Skin epidermis (tissue), 12 donors: ENCODE results near the gene BRSK2.
"Not testable (repeated sequence)": the region's sequence is repeated elsewhere in the genome, so short reads cannot be mapped to it uniquely, and the experiment has no call there.

ENCODE experiments used
- H3K27ac ChIP-seq, 21 experiments: fragments of 200-600 bp; sonication (generic) in 11 of 21; one replicate each; pipeline ENCODE4 v1.5.0; 2020; ENCODE audit warnings: mild to moderate bottlenecking in 3 of 21, inconsistent platforms in 2 of 21, moderate library complexity in 2 of 21
- H3K4me3 ChIP-seq, 7 experiments: fragments of 200-600 bp; sonication (generic) in 2 of 7; one replicate each; pipeline ENCODE4 v1.5.0; 2020; ENCODE audit warnings: inconsistent platforms in 2 of 7, mild to moderate bottlenecking in 2 of 7, moderate library complexity in 1 of 7

Gene BRSK2

DNA sequence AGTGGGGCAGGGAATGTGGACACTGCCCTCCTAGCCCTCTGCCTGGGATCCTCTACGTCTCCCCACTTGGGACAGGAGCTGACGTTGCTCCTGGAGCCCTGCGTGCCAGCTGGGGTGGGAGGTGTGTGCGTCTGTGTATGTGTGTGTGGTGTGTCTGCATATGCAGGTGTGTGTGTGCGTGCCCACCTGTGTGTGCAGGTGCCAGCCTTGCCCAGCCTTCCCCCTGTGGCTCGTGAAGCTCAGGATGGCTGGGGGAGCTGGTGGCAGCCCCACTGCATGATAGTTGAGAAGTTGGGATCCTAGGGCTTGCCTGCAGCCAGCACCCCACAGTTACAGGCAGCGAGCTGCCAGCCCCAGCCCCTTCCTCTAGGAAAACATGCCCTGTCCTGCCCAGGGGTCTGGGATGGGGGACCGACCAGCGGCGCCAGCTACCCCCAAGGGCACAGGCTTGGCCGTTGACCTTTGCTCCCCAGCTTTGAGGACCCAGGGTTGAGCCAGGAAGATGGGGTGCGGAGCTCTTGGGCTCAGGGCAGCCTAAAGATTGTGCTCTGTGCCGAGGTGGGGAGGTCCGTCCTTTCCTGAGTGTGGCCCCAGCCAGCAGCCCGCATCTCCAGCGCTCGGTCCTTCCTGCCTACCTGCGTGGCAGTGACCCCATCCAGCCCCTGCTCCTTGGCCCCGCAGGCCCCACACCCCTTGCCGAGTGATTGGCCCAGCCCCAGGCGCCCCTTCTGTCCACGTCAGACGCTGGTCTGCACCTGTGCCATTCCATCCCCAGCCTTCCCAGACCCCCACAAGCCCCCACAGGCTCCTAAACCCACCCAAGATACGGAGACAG, 15.7 kb downstream of the BRSK2 start:
- Histone ChIP-seq H3K4me3 (no peak overlapping the region), H3K27ac (no peak overlapping the region)

DNA sequence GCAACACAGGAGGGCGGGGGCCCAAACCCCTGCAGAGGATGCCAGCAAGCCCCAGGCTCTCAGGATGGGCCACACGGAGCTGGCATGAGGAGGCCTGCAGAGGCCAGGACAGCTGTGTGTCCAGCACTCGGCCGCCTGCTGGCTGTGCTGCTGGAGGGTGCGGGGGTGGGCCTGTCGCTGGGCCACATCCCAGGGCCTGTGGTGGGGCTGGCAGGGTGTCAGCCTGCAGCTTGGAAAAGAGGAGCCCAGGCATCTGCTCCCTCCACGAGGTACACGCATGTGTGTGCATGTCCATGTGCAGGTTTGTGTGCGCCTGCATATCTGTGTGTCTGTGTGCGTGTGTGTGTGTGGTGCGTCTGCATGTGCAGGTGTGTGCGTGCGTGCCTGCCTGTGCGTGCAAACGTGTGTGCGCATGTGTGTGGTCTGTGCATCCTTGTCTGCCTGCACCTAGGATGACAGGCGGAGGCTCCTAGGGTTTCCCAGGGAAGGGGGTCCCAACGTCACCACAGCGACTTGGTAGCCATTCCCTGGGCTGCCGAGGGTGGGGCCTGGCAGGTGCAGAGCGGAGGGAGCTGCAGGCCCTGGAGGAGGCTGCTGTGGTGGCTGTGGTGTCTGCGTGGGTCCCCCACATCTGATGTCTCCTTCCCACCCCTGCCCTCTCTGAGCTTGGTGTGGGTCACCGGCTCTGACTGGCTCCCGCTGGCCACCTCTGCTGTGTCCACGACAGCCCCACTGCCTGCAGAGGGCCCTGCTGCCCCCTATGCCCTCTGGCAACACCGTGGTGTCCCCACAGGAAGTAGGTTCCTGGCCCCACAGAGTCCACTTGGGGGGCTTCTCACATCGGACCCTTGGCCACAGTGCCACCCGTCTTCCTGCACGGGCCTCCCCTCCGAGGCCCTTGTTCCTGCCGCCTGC, 17.1 kb downstream of the BRSK2 start:
- H3K4me3 ChIP-seq: no peak overlapping the region

DNA sequence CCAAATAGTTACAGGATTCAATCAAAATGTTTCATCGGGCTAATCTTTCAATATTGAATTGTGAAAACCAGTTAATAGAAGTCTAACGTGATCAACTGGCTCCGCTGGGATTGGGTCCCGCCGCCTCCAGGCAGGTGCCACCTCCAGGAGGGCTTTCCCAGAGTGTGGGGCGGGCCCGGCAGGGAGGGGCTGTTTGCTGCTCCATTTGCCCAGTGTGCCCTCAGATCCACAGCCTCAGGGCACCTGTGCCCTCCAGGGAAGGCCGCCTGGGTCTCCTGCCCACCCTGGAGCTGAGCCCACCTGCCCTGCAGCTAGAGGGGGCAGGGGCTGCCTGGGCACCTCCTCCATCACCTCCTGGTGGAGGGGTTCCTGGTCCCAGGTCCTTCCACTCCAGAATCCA, 17.9 kb downstream of the BRSK2 start:
- H3K27ac ChIP-seq: no peak overlapping the region
- no peak overlapping the region for H3K4me3 ChIP-seq

More for the DNA sequence above, 17.1 kb downstream of the BRSK2 start:
- H3K27ac ChIP-seq: no peak overlapping the region

DNA sequence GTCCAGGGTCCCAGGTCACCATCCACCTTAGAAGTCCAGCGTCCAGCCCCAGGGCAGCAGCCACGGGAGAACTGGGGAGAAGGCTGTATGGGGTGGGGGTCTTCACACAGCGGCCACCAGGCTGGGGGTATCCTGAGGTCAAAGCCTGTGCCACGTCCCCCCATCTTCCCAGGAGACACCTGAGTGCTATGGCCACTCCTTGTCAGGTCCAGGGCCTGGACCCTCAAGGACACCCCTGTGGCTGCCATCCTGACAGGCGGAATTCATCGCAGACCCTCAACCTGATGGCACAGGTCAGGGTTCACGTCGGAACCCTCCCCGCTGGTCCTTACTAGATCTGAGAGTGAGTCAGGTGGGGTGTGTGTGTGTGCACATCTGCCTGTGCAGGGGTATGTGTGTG, 18.6 kb downstream of the BRSK2 start:
- Histone ChIP-seq H3K27ac (no peak overlapping the region), H3K4me3 (no peak overlapping the region)

DNA sequence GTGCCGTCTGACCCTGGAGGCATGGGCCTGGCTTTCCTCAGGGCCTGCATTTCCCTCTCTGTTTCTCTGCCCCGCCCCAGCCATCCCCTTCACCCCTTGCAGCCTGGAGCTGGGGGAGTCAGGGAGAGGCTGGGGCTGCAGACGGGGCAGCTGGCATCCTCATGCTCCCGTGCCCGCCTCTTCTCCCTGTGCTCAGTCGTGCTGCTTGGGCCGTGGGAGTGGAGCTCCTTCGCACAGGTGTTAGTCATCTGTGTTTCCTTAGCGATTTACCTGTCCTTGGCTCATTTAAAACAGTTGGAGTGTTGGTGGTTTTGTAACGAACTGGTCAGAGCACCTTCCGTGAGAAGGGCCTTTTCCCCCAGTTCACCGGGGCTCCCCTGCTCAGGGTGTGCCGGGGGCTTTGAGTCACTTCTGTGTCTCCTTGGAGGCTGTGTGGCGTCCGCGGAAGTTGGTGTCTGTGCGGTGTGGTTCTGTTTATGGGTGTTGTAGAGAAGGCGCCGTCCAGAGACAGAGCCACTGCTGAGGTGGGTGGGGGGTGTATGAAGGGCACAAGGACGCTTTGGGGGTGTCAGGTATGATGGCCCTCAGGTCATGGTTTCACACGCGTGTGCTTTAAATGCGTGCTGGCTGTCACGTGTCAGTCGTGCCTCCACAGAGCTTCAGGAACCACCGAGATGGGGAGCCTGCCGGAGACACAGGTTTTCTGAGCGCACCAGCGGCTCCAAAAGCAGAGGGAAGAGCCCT, 19.5 kb downstream of the BRSK2 start:
- Histone ChIP-seq H3K27ac (no peak overlapping the region), H3K4me3 (no peak overlapping the region)

DNA sequence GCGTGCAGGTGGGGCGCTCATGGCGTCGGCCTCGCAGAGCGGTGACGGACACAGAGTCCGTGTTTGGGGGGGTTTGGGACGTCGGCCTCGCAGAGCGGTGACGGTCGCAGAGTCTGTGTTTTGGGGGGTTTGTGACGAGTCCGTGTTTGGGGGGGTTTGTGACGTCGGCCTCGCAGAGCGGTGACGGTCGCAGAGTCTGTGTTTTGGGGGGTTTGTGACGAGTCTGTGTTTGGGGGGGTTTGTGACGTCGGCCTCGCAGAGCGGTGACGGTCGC, 20.1 kb downstream of the BRSK2 start:
- not testable (repeated sequence) for H3K4me3 ChIP-seq, H3K27ac ChIP-seq

DNA sequence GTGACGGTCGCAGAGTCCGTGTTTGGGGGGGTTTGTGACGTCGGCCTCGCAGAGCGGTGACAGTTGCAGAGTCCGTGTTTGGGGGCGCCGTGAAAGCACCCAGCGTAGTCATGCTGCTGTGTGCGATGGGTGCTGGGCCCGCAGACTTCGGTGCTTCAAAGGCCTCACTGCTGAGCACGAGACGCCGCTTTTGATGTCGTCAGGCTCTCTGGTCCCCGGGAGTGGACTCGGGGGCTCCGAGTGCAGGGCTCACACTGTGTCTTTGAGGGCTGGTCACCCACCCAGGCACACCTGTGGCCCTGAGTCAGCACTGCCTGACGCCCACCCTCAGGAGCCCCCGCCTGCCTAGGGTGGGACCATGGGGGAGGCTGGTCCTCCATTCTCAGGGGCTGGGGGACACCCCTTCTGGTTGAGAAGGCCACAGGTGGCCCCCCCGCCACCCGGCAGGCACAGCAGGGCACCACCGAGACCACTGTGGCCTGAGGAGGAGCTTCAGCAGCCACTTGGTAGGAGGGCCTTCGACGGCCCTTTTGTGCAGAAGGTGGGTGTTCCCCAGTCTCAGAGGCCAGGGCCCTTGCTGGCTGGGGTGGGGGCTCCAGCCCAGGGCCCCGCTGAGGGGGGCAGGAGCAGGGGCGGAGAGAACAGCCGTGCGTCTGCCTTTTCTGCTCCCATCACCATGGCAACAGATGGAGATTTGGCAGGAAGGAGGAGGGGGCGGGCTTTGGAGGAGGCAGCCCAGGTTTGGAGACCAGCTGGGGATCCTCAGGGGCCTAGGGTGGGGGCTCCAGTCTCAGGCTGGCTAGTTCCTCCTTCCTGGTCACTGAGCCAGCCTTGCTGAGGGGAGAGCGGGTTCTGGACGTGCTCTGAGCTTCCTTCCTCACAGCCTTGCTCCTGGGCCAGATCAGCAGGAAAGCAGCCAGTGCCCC, 20.9 kb downstream of the BRSK2 start:
- Histone ChIP-seq H3K27ac (no peak overlapping the region), H3K4me3 (no peak overlapping the region)

DNA sequence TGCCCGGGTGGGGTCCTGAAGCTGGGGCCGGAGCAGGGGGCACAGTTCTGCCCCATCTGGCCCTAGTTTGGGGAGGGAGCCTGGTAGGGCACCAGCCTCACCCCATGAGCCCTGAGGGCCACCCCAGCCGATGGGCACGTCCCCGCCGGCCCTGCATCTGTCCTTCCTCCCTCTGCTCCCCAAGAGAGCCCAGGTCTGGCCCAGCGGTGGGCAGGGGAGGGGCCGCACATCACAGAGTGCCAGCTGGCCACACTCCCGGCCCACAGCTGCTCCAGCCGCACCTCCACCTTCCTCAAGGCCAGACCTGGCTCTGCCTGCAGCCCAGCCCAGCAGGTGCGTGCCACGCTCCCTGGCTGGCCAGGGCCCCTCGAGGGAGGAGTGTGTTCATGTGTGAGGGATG, 21.6 kb downstream of the BRSK2 start:
- no peak overlapping the region for H3K27ac ChIP-seq

DNA sequence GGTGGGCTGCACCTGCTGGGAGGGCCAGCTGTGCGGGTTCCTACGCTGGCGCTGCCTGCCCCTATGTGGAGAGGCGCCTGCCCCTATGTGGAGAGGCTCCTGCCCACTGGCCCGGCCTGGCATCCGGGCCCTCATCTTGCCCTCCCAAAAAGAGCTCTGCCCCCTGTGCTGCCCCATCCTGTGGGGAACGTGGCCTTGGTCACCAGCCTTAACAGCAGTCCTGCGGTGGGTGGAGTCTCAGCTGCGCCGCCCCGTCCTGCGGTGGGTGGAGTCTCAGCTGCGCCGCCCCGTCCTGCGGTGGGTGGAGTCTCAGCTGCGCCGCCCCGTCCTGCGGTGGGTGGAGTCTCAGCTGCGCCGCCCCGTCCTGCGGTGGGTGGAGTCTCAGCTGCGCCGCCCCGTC, 22.0 kb downstream of the BRSK2 start:
- not testable (repeated sequence) for H3K27ac ChIP-seq, H3K4me3 ChIP-seq

More for the DNA sequence above, 21.6 kb downstream of the BRSK2 start:
- no peak overlapping the region for H3K4me3 ChIP-seq

DNA sequence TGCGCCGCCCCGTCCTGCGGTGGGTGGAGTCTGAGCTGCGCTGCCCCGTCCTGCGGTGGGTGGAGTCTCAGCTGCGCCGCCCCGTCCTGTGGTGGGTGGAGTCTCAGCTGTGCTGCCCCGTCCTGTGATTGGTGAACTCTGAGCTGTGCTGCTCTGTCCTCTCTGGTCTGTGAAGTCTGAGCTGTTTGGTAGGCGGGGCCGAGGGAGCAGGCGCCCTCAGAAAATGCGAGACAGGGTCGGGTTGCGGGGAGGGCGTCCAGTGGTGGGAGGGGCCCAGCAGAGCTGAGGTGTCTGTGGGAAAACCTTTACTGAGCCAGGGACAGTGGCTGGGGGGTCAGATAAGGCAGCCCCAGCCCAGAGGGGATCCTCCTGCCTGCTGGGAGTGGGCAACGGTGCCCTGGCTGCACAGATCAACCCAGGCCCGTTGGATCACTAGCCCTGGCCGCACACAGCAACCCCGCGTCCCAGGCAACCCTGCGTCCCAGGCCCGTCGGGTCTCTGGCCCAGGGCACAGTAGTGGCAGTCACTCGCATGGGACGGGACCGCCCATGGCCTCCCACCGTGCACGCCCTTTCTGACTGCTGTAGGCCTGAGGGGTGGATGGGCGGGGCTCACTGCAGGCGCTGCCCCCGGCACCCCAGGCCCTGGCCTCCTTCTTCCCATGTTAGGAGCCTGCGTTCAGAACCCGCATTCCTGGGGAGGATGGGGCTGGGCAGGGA, 22.8 kb downstream of the BRSK2 start:
- Histone ChIP-seq H3K27ac (no peak overlapping the region), H3K4me3 (no peak overlapping the region)

DNA sequence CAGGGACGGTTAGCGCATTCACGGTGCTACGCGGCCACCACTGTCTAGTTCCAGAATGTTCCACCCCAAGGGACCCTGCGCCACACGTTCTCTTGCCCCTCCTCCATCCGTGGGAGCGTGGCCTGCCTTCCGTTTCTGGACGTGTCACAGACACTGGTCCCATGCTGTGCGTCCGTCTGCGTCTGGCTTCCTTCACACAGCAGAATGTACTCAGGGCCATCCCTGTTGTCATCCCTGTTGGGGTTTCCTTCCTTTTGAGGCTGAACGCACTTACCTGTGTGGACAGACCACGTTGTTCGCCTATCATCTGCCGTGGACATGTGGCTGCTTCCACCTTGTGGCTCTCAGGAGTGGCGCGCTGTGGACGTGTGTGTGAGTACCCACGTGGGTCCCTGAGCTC, 24.9 kb downstream of the BRSK2 start:
- Histone ChIP-seq H3K27ac (no peak overlapping the region), H3K4me3 (no peak overlapping the region)

DNA sequence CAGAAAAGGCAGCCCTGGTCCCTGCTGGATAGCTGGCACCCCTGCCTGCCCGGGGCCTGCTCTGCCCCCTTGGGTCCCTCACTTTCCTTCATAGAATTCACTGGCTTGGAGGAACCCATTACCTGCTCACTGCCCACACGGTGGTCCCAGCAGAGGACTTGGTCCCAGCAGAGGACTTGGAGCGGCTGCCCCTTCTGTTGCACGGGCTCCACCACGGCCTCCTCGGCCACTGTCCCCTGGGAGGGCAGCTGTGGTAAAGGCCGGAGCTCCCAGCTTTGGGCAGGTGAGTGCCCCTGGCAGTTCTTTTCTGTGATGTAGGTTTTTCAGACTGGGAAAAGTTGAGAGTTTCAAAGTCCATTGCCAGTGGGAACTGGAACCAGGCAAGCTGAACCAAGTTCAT, 25.9 kb downstream of the BRSK2 start:
- no peak overlapping the region for H3K4me3 ChIP-seq
- H3K27ac ChIP-seq: no peak overlapping the region

DNA sequence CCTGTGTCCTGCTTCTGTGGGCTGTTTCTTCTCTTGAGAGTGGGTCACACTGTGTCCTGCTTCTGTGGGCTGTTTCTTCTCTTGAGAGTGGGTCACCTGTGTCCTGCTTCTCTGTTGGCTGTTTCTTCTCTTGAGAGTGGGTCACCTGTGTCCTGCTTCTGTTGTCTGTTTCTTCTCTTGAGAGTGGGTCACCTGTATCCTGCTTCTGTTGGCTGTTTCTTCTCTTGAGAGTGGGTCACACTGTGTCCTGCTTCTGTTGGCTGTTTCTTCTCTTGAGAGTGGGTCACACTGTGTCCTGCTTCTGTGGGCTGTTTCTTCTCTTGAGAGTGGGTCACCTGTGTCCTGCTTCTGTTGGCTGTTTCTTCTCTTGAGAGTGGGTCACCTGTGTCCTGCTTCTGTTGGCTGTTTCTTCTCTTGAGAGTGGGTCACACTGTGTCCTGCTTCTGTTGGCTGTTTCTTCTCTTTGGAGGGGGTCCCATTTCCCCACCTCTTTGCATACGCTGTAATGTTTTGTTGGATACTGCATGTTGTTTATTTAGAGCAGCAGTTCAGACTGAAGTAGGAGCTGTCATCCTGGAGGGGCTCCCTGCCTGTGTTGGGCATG, 28.6 kb downstream of the BRSK2 start:
- H3K4me3 ChIP-seq, H3K27ac ChIP-seq: not testable (repeated sequence)

DNA sequence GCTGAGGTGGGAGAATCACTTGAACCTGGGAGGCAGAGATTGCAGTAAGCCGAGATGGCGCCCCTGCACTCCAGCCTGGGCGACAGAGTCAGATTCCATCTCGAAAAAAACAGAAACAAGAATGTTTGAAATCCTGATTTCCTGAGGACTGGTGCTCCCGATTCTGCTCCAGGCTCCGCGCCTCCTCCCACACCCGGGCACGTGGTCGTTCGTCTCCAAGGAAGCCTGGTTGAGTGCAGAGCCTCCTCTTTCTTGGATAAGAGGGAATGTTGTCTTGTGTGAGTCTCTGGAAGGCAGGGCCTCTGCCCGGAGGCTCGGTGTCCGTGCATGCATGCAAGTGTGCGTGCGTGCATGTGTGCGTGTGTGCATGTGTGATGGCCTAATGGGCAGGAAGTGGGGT, 30.1 kb downstream of the BRSK2 start:
- H3K4me3 ChIP-seq: no peak overlapping the region
- H3K27ac ChIP-seq: no peak overlapping the region

DNA sequence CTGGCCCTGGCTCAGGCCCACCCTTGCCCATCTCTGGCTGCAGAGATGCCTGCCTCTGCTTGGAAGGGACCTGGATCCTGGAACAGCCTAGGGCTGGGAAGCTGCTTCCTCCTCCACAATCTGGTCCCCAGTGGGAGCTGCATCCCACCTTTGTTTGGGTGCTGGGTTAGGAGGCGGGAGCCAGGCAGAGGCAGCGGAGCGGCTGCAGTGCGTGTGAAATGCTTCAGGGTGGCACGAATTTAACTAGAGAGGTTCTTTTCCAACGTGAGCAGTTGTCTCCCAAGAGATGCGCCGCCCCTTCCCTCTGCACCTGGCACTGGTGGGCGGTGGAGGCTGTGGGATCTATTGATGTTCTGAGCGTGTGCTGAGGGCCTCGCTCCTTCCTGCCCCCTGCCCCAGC, 31.6 kb downstream of the BRSK2 start:
- no peak overlapping the region for H3K27ac ChIP-seq

DNA sequence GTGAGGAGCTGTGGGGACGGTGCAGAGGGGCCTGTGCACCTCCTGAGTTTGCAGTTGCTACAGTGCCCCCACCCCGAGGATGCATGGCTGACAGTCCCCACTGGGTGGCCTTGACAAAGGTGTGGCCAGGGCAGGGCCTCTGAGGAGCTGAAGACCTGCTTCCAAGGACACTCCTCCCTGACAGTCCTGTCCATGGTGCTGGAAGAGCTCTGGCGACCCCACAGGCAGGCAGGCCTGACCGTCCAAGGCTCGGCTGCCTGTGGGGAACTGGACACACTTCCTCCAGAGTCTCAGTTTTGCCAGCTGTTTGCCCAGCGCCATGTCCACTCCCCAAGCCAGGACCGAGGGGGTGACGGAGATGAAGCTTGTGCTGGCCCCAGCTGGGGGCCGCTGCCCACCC, 32.7 kb downstream of the BRSK2 start:
- H3K27ac ChIP-seq: no peak overlapping the region
- H3K4me3 ChIP-seq: no peak overlapping the region

More for the DNA sequence above, 31.6 kb downstream of the BRSK2 start:
- H3K4me3 ChIP-seq: no peak overlapping the region

DNA sequence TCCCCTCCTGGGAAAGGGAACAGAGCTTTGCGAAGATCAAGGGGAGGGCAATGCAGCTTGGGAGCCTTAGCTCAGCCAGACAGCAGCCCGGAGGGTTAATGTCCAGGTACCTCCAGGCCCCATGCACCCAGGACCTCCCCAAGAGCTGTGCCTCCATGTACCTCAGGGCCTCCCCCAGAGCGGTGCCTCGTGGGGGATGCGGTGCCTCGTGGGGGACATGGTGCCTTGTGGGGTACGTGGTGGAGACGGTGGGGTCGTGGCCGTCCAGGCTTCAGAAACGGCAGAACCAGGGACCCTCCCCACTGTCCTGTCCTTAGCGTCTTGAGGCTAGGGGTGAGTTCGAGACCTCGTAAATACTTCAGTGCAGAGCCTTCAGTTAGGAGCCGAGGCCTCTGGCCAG, 33.2 kb downstream of the BRSK2 start:
- Histone ChIP-seq H3K27ac (no peak overlapping the region), H3K4me3 (no peak overlapping the region)

DNA sequence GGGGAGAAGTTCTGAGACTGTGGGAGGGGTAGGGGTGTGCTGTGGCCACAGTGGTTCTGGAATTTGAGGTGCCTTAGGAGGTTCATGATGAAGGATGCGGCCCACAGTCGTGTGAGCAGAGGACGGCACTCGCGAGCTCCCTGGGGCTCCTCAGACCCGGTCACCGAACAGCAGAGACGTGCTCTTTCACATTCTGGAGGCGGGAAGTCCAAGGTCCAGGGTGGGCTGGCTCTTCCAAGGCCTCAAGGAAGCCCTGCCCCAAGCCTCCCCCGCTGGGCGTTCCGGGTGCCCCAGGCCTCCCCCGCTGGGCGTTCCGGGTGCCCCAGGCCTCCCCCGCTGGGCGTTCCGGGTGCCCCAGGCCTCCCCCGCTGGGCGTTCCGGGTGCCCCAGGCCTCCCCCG, 33.7 kb downstream of the BRSK2 start:
- not testable (repeated sequence) for H3K27ac ChIP-seq

More for the DNA sequence above, 33.7 kb downstream of the BRSK2 start:
- H3K4me3 ChIP-seq: not testable (repeated sequence)
